Heart left ventricle (tissue), 13 donors: ENCODE measurements around the gene KTI12.

Experiments
- POLR2A ChIP-seq, 2 donors: fragments of 450-650 bp; IDR thresholded peaks; one replicate each; pipeline ENCODE4 v1.6.1; 2017; ENCODE audit warnings: antibody characterized with exemption in 2 of 2, mild to moderate bottlenecking in 2 of 2, moderate library complexity in 2 of 2
- TF ChIP-seq, protein P1 (sequence below), 12 donors: fragments of 200-600 bp; sonication (generic) in 4 of 12; IDR thresholded peaks; one replicate each; pipeline versions ENCODE4 v1.5.0 to v1.8.0; 2018 to 2022; ENCODE audit warnings: antibody characterized with exemption in 12 of 12, mild to moderate bottlenecking in 5 of 12
- donor health status: ischemic (EF 13 %, LVEDD 7.1; RV severe dilation, severe dysfunction).
- donor health status: DM: no; HTN: yes; CAD: no.
- donor health status: DM: no; HTN: no; CAD: no.
- donor health status: ischemic (EF 25% LVEDD 6.9; RV normal size, moderate dysfunction).
- donor health status: ischemic (EF 25% LVEDD 5.7; RV mildly dilated, moderate dysfunction).
- donor health status: ischemic (EF 35%, LVEDD 5.7; RV mildly dilated, moderate dysfunction).
- donor health status: nonischemic (EF 11% LVEDD 7.7; RV severe dilation, severe dysfunction).
- donor health status: DM: yes; HTN: yes; CAD: no.
- donor health status: PGD.
- donor health status: ischemic (EF 29% LVEDD 5.4; RV normal size, mild dysfunction).
- donor health status: nonischemic (EF 23%, LVEDD 6.1; RV moderate dilation, normal function).

DNA sequence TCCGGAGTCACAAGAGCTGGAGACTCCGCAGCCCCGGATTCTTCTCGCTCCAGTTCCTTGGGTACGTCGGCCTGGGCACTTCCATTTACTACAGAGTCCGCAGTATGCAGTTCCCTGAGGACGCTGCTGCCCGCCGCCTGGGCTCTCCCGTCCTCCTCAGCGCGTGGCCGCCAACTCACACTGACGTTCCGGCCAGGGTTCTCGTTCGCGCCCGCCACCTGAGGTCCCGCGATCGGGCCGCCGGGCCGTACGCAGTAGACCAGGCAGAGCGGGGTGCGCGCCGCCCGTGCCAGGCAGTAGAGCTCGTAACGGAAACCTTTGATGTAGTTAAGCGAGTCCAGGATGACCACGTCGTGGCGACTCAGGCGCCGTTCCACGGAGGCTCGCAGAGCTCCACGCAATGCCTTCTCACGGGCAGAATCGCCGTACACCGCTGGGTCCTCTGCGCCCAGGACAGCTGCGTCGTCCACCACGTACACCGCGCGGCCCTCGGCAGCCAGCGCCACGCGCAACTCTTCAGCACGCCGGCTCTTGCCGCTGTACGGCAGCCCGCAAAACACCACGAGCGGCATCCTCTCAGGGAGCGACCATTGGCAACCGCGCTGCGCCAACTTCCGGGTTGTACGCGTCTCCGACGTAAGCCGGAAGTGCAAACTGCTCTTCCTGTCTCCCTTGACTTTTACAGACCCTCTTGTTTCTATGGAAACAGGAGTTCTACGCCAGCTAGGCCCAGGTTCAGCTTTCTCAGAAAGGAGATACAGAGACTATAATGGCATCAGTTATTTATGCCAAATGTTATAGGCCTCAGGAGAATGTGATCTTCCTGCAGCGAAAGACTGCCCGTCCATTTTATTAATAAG is at the start of gene KTI12:
- peak in 1 of 2 donors; percentile 58 for TF ChIP-seq POLR2A (IDR thresholded peaks at IDR 0.05)
- TF ChIP-seq, protein P1, sequence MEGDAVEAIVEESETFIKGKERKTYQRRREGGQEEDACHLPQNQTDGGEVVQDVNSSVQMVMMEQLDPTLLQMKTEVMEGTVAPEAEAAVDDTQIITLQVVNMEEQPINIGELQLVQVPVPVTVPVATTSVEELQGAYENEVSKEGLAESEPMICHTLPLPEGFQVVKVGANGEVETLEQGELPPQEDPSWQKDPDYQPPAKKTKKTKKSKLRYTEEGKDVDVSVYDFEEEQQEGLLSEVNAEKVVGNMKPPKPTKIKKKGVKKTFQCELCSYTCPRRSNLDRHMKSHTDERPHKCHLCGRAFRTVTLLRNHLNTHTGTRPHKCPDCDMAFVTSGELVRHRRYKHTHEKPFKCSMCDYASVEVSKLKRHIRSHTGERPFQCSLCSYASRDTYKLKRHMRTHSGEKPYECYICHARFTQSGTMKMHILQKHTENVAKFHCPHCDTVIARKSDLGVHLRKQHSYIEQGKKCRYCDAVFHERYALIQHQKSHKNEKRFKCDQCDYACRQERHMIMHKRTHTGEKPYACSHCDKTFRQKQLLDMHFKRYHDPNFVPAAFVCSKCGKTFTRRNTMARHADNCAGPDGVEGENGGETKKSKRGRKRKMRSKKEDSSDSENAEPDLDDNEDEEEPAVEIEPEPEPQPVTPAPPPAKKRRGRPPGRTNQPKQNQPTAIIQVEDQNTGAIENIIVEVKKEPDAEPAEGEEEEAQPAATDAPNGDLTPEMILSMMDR (IDR thresholded peaks at IDR 0.05), result no peak
